GM12878 (cell line): ENCODE data around the gene GRIA4.

ENCODE experiments used
- MYC ChIP-seq: IDR thresholded peaks from 2 replicates; pipeline ENCODE4 v1.6.1; 2011; ENCODE audit warnings: mild to moderate bottlenecking, low read length, moderate library complexity, inconsistent platforms; ENCODE audit not compliant: insufficient read depth, insufficient replicate concordance, insufficient read length, severe bottlenecking
- TARDBP ChIP-seq: IDR thresholded peaks from 2 replicates; pipeline ENCODE4 v1.6.1; 2016; ENCODE audit warnings: borderline replicate concordance
- ZNF24 ChIP-seq: fragments of 450-650 bp; IDR thresholded peaks from 2 replicates; pipeline ENCODE4 v1.6.1; 2017; ENCODE audit warnings: antibody characterized with exemption, mild to moderate bottlenecking
- TF ChIP-seq, protein P1 (sequence below): fragments of 450-650 bp; formaldehyde crosslinking; IDR thresholded peaks from 2 replicates; pipeline ENCODE4 v1.4.0; 2020; ENCODE audit warnings: mild to moderate bottlenecking, moderate library complexity
- TF ChIP-seq, protein P2 (sequence below), 3 experiments: IDR thresholded peaks in 2 of 3; conservative IDR thresholded peaks in 1 of 3; 2 replicates each; pipeline ENCODE4 v1.5.1; 2011; ENCODE audit warnings: low read depth in 3 of 3, low read length in 3 of 3, mild to moderate bottlenecking in 3 of 3, control low read depth in 2 of 3, moderate library complexity in 2 of 3, inconsistent platforms in 1 of 3, mixed read lengths in 1 of 3; ENCODE audit not compliant: control insufficient read depth in 2 of 3, insufficient read depth in 1 of 3; ENCODE audit errors: extremely low read depth in 1 of 3
- TF ChIP-seq, protein P3 (sequence below): IDR thresholded peaks from 2 replicates; pipeline ENCODE4 v1.6.1; 2012; ENCODE audit warnings: low read depth, low read length, improper control_type of control experiment
- TF ChIP-seq, protein P4 (sequence below): fragments of 150-350 bp; IDR thresholded peaks from 2 replicates; pipeline ENCODE4 v1.6.1; 2014; ENCODE audit warnings: mild to moderate bottlenecking, low read depth, low read length

DNA sequence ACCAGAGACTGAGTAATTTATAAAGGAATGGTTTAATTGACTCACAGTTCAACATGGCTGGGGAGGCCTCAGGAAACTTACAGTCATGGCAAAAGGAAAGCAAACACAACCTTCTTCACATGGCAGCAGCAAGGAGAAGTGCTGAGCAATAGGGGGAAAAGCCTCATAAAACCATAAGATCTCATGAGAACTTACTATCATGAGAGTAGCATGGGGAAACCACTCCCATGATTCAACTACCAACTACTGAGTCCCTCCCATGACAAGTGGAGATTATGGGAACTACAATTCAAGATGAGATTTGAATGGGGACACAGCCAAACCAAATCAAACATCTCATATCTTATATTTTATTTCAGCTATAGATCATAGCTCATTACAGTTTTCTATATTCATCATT lies 33.0 kb downstream of the GRIA4 start:
- TF ChIP-seq, protein P1, sequence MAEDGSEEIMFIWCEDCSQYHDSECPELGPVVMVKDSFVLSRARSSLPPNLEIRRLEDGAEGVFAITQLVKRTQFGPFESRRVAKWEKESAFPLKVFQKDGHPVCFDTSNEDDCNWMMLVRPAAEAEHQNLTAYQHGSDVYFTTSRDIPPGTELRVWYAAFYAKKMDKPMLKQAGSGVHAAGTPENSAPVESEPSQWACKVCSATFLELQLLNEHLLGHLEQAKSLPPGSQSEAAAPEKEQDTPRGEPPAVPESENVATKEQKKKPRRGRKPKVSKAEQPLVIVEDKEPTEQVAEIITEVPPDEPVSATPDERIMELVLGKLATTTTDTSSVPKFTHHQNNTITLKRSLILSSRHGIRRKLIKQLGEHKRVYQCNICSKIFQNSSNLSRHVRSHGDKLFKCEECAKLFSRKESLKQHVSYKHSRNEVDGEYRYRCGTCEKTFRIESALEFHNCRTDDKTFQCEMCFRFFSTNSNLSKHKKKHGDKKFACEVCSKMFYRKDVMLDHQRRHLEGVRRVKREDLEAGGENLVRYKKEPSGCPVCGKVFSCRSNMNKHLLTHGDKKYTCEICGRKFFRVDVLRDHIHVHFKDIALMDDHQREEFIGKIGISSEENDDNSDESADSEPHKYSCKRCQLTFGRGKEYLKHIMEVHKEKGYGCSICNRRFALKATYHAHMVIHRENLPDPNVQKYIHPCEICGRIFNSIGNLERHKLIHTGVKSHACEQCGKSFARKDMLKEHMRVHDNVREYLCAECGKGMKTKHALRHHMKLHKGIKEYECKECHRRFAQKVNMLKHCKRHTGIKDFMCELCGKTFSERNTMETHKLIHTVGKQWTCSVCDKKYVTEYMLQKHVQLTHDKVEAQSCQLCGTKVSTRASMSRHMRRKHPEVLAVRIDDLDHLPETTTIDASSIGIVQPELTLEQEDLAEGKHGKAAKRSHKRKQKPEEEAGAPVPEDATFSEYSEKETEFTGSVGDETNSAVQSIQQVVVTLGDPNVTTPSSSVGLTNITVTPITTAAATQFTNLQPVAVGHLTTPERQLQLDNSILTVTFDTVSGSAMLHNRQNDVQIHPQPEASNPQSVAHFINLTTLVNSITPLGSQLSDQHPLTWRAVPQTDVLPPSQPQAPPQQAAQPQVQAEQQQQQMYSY (CRISPR knock-in tag): no peak
- TF ChIP-seq, protein P2, sequence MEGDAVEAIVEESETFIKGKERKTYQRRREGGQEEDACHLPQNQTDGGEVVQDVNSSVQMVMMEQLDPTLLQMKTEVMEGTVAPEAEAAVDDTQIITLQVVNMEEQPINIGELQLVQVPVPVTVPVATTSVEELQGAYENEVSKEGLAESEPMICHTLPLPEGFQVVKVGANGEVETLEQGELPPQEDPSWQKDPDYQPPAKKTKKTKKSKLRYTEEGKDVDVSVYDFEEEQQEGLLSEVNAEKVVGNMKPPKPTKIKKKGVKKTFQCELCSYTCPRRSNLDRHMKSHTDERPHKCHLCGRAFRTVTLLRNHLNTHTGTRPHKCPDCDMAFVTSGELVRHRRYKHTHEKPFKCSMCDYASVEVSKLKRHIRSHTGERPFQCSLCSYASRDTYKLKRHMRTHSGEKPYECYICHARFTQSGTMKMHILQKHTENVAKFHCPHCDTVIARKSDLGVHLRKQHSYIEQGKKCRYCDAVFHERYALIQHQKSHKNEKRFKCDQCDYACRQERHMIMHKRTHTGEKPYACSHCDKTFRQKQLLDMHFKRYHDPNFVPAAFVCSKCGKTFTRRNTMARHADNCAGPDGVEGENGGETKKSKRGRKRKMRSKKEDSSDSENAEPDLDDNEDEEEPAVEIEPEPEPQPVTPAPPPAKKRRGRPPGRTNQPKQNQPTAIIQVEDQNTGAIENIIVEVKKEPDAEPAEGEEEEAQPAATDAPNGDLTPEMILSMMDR (IDR thresholded peaks at IDR 0.05 in 2 of 3, conservative IDR thresholded peaks at IDR 0.05 in 1 of 3; ENCODE audit: control insufficient read depth in 2 of 3, extremely low read depth in 1 of 3, insufficient read depth in 1 of 3, low read depth in 3 of 3, low read length in 3 of 3): no peak
- no peak for TF ChIP-seq ZNF24
- TF ChIP-seq, protein P3, sequence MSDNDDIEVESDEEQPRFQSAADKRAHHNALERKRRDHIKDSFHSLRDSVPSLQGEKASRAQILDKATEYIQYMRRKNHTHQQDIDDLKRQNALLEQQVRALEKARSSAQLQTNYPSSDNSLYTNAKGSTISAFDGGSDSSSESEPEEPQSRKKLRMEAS: no peak
- TF ChIP-seq MYC: no peak
- TF ChIP-seq, protein P4, sequence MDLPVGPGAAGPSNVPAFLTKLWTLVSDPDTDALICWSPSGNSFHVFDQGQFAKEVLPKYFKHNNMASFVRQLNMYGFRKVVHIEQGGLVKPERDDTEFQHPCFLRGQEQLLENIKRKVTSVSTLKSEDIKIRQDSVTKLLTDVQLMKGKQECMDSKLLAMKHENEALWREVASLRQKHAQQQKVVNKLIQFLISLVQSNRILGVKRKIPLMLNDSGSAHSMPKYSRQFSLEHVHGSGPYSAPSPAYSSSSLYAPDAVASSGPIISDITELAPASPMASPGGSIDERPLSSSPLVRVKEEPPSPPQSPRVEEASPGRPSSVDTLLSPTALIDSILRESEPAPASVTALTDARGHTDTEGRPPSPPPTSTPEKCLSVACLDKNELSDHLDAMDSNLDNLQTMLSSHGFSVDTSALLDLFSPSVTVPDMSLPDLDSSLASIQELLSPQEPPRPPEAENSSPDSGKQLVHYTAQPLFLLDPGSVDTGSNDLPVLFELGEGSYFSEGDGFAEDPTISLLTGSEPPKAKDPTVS: no peak
- no peak for TF ChIP-seq TARDBP
